MCF 10A (cell line): ENCODE data around the gene RRP9. TPM values are rescaled to one million over a fixed set of nuclear protein-coding genes. Genes with fewer than 3 reads are reported as not detected.

Experiments
- BruUV-seq: library from RNA; stranded (reverse); fragments of 400-500 nt; replicated peaks from 2 replicates; lab custom pipeline; 2021; lab: Mats Ljungman, UMichigan
- CTCF ChIA-PET: fragments of 300-600 bp; sonication (Branson Sonifier 250); formaldehyde crosslinking; extraction: SDS; loops from one replicate; lab custom pipeline; 2021; ENCODE audit warnings: antibody characterized with exemption, inconsistent platforms; lab: Yijun Ruan, JAX
- POLR2A ChIA-PET: fragments of 300-600, 350-650 bp; sonication (Branson Sonifier 250); formaldehyde crosslinking; extraction: SDS; loops from one replicate; lab custom pipeline; 2020; ENCODE audit warnings: antibody characterized with exemption, inconsistent platforms; lab: Yijun Ruan, JAX
- DNase-seq: peaks from one replicate; pipeline ENCODE4 v3.0.0-alpha.2; 2018; ENCODE audit not compliant: unreplicated experiment
- H3K27ac Mint-ChIP-seq: one replicate; pipeline ENCODE4 v1.8.0; 2022; ENCODE audit warnings: mild to moderate bottlenecking, low read depth, mixed read lengths; ENCODE audit not compliant: unreplicated experiment
- H3K27me3 Mint-ChIP-seq: one replicate; pipeline ENCODE4 v1.8.0; 2022; ENCODE audit warnings: mixed read lengths; ENCODE audit not compliant: insufficient read depth, unreplicated experiment
- H3K36me3 Mint-ChIP-seq: one replicate; pipeline ENCODE4 v1.8.0; 2022; ENCODE audit warnings: mild to moderate bottlenecking, moderate library complexity, mixed read lengths; ENCODE audit not compliant: insufficient read depth, unreplicated experiment
- H3K4me1 Mint-ChIP-seq: one replicate; pipeline ENCODE4 v1.8.0; 2022; ENCODE audit warnings: mixed read lengths; ENCODE audit not compliant: insufficient read depth, unreplicated experiment
- H3K4me3 Mint-ChIP-seq: one replicate; pipeline ENCODE4 v1.8.0; 2022; ENCODE audit warnings: mild to moderate bottlenecking, moderate library complexity, mixed read lengths; ENCODE audit not compliant: unreplicated experiment
- H3K9me3 Mint-ChIP-seq: one replicate; pipeline ENCODE4 v1.8.0; 2022; ENCODE audit warnings: mixed read lengths; ENCODE audit not compliant: unreplicated experiment
- CTCF ChIP-seq: fragments of 200-600 bp; IDR thresholded peaks from one replicate; pipeline ENCODE4 v1.8.0; 2022; ENCODE audit warnings: antibody characterized with exemption, mild to moderate bottlenecking; ENCODE audit not compliant: unreplicated experiment
- intact Hi-C: fragments of 100-400 bp; cut with micrococcal nuclease; formaldehyde crosslinking; loops from 2 replicates; pipeline ENCODE4 v1.14.1; 2022
- total RNA-seq: library from RNA; stranded (reverse); gene quantifications from 2 replicates; pipeline ENCODE4 v1.2.3, GENCODE V29; 2022

Gene RRP9
- total RNA-seq, 1 experiment from 2014 or later: 80.2 TPM

- no peak for TF ChIP-seq CTCF
- H3K4me1 Mint-ChIP-seq: peaks cover 16% of the 10 kb centered on the region
- peak overlapping the region; percentile 95 for H3K27ac Mint-ChIP-seq
- H3K9me3 Mint-ChIP-seq: no peaks in the 10 kb centered on the region
- ChIA-PET POLR2A (interaction anchor here (0.6 to 5.8 kb wide), 25 partner anchors 8 to 1467 kb away, joined by 3 to 127 read pairs (median 4); partner anchors contain the start of genes ABHD14A, ABHD14B, ACY1 and DCAF1), CTCF (interaction anchor here (0.5 to 2.6 kb wide), 22 partner anchors 9 to 1574 kb away, joined by 3 to 49 read pairs (median 3); partner anchors contain the start of genes ABHD14A and ABHD14B)
- intact Hi-C loops: loop anchor here (5.0 kb wide), 1 partner anchor 181 kb away; no protein-coding TSS in a partner anchor
- peak; percentile 39 for DNase-seq
- TSS peak; percentile 58 for BruUV-seq
- H3K4me3 Mint-ChIP-seq: peak overlapping the region; percentile 92
- no peaks in the 10 kb centered on the region for H3K27me3 Mint-ChIP-seq
- peaks cover 48% of the 10 kb centered on the region for H3K36me3 Mint-ChIP-seq
Measured at GRCh38 chr3:51940648-51941462, 849 bp downstream of the RRP9 start.

GRCh38 chr3:51938780-51939425 is 2.8 kb downstream of the RRP9 start:
- CTCF ChIA-PET: interaction anchor here (0.6 kb wide), 1 partner anchor 361 kb away, joined by 3 read pairs; no protein-coding TSS in a partner anchor
- no peaks in the 10 kb centered on the region for H3K27me3 Mint-ChIP-seq
- intact Hi-C loops: no loop called here
- no peak for TF ChIP-seq CTCF
- H3K9me3 Mint-ChIP-seq: no peaks in the 10 kb centered on the region
- H3K27ac Mint-ChIP-seq: no peak overlapping the region
- H3K4me3 Mint-ChIP-seq: no peak overlapping the region
- no peak for DNase-seq
- no TSS peak for BruUV-seq
- H3K36me3 Mint-ChIP-seq: peaks cover 63% of the 10 kb centered on the region
- POLR2A ChIA-PET: no interaction called here
- peaks cover 16% of the 10 kb centered on the region for H3K4me1 Mint-ChIP-seq

GRCh38 chr3:51937611-51938450 is 3.9 kb downstream of the RRP9 start:
- CTCF ChIA-PET: interaction anchor here (0.6 kb wide), 1 partner anchor 15 kb away, joined by 3 read pairs; no protein-coding TSS in a partner anchor
- BruUV-seq: no TSS peak
- peaks cover 70% of the 10 kb centered on the region for H3K36me3 Mint-ChIP-seq

More at GRCh38 chr3:51937611-51938450, 3.9 kb downstream of the RRP9 start:
- H3K27ac Mint-ChIP-seq: peak overlapping the region; percentile 27
- no peaks in the 10 kb centered on the region for H3K9me3 Mint-ChIP-seq
- H3K4me3 Mint-ChIP-seq: no peak overlapping the region
- intact Hi-C loops: no loop called here
- POLR2A ChIA-PET: interaction anchor here (0.7 kb wide), 1 partner anchor 21 kb away, joined by 3 read pairs; no protein-coding TSS in a partner anchor
- peaks cover 12% of the 10 kb centered on the region for H3K4me1 Mint-ChIP-seq
- no peak for TF ChIP-seq CTCF
- H3K27me3 Mint-ChIP-seq: no peaks in the 10 kb centered on the region
- DNase-seq: no peak
